HT-29 (cell line): ENCODE results near the gene FXYD5. TPM values are rescaled to one million over a fixed set of nuclear protein-coding genes. Genes with fewer than 3 reads are reported as not detected.

ENCODE experiments used
- DNase-seq: peaks from one replicate; pipeline ENCODE4 v3.0.0-alpha.2; 2015; ENCODE audit warnings: low spot score
- total RNA-seq: library from RNA; depleted of rRNA; stranded (reverse); fragments of >200 nt; shearing (Covaris generic); gene quantifications from 2 replicates; pipeline ENCODE4 v1.2.3, GENCODE V29; 2014; rRNA removed

FXYD5 gene, protein sequence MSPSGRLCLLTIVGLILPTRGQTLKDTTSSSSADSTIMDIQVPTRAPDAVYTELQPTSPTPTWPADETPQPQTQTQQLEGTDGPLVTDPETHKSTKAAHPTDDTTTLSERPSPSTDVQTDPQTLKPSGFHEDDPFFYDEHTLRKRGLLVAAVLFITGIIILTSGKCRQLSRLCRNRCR
- 46.4 and 48.2 TPM in 2 replicates for total RNA-seq

GRCh38 chr19:35154525-35155406, at the start of gene FXYD5:
TSS of gene FXYD5 (plus strand) at chr19:35154735. CDS start at chr19:35155551, 816 bp downstream.
- peak; percentile 47 for DNase-seq

DNA sequence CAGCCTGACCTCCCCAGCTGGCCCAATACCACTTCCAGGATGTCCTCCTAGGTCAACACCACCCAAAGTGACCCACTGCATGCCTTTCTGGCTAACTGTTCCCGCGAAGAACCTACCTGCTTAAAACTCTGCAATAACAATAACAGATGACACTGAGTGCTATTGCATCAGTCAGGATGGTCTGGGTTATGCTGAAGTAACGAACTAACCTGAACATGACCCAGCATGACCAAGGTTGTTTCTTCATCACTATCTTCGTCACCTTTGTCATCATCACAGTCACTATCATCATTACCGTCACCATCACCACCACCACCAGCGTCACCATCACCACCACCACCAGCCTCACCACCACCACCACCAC, 49.5 kb upstream of the FXYD5 start:
- DNase-seq, result no peak

DNA sequence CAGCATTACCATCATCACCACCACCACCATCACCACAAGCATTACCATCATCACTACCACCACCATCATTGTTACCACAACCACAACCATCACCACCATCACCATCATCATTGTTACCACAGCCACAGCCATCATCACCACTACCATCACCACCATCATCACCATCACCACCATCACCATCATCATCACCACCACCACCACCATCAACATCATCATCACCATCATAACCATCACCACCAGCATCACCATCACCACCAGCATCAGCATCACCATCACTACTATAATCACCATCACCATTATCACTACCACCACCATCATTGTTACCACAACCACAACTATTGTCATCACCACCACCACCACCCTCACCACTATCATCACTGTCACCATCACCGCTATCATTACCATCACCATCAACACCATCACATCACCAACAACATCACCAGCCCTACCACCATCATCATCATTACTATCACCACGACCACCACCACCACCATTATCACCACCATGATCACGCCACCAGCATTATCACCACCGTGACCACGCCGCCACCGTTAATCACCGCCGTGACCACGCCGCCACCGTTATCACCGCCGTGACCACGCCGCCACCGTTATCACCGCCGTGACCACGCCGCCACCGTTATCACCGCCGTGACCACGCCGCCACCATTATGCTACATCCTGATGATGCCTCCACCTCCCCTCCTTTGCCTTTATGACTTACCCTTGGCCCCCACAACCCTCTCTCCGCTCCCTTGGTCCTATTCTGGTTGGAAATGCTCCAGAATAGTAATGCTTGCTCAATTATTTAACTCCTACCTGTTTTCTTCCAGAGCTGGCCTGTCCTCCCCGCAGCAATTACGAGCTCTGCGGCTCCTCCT, 48.9 kb upstream of the FXYD5 start:
- no peak for DNase-seq

DNA sequence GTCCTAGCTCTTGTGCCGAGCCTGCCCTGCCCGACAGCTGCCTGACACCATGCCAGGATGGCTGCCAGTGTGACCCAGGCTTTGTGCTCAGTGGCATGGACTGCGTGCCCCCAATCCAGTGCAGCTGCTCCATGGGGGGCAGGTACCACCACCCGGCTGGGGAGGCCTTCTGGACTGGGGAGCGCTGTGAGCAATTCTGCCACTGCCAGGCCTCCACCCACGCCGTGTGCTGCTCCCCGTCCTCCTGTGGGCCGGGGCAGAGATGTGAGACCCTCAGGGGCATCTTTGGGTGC, 48.3 kb upstream of the FXYD5 start:
- no peak for DNase-seq

GRCh38 chr19:35106898-35107541, 47.5 kb upstream of the FXYD5 start:
- no peak for DNase-seq

GRCh38 chr19:35107545-35107944, 47.0 kb upstream of the FXYD5 start:
- DNase-seq, result peak; percentile 41

- DNase-seq, result no peak
Observed at GRCh38 chr19:35108730-35109129, 45.8 kb upstream of the FXYD5 start.

DNA sequence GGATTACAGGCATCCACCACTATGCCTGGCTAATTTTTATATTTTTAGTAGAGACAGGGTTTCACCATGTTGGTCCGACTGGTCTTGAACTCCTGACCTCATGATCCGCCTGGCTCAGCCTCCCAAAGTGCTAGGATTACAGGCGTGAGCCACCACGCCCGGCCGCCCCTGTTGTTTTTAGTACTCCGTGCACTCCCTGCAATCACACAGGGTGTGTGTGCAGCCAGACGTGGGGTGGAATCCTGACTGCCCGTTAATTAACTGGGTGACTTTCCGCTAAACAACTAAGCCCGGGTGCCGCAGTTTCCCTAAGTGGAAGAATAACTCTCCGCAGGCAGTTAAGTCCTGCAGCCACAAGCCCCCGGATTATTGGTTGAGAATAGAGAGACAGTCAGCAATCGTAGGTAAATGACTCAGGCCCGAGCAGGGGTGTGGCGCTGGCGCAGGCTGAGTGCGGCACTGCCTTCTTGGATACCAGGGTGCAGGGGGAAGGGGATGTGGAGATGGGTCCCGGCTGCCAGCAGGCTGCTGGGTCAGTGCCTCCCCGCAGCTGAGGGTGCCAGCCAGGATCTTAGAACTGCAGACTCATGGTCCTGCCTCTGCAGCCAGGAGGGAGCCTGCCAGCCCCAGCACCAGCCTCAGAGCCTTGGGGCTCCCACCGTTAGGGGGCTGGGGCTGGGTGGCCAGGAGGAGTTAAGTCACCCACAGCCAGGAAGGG, 45.0 kb upstream of the FXYD5 start:
- no peak for DNase-seq

DNA sequence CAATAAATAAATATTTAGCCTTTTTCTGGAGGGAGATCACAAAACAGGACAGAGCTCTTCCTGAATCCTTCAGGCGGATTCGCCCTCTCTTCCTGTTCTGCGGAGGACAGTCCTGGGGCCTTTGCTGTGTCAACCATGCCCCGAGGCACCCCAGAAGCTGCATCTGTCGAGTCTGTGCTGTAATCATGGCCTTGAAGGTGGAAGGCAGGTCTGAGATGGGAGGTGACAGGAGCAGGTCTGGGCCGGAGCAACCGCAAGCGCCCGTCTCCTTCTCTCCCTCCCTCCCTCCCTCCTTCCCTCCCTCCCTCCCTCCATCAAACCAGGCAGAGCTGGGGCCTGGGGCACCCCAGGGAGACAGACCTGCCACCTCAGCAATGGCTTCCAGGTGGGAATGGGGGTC, 43.6 kb upstream of the FXYD5 start:
- no peak for DNase-seq

- no peak for DNase-seq
Observed at GRCh38 chr19:35112995-35113688, 41.4 kb upstream of the FXYD5 start.

DNA sequence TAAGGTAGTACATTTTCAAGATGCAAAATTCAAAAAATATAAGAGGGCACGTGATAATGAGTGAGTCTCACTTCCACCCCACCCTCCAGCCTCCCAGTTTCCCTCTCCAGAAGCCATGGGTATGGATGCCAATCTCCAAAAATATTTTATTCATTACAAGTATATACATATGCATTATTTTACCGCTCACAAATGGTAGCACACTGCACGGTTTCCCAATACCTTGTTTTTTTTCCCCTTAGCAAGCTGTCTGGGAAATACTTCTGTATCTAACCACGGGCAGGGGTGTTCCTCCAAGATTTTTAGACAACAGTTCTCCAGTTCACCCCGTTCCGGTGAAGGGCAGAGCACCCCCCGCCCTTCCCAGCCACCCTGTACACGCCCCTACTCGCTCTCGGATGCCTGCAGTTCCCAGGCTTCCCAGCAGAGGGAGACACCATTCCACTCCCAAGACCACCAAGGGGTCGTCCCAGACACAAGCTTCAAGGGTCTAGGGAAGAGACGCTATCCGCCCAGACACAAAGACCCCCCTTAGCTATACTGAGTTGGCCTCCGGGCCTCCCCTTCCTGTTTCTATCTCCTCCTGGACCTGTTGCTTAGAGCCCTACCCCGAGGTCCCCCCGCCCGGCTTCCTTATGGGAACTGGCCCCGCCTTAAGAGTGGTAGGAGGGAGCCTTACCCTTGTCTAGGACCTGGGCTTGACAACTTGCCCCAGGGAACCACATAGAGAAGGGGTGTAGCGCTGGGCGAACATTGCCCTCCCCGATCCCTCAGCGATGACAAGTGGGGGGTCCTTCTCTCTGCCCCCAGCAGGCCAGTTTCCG, 40.0 kb upstream of the FXYD5 start:
- DNase-seq, result peak; percentile 74

DNA sequence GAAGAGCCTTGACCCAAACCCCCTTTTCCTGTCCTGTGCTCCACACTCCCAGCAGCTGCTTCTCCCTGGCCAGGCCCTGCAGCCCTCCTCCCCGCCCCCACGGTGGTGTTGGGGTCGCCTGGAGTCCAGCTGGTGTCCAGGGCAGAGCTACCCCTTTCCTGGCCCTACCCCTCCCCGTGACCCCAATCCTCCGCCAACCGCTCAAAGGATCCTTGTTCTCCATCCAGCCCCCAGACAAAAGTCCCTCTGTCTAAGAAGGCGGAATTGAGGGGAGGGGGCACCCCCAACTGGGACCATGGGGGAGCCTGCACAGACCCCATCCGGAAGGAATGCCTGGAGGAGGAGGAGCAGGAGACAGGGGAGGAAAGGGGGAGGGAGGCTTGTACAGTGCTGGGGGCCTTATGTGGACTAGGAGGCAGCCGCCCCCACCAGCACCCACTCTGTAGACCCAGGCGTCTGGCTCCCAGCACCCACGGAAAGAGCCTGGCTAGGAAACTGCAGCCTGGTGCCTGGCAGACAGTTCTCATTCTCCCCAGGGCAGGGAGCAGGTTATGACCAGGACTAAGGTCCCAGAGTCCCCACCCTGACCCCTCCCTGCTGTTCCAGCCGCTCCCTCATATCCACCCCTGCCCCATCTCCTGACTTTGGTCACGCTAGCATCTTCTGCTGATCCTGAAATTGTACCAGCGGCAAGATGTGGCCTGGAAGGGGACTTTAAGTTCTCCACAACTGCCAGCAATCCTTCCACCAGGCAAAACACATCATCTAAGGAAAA, 39.2 kb upstream of the FXYD5 start, which contains the start of gene FXYD3:
Gene FXYD3 (plus strand): TSS at position 647 of the 775 bp plus-strand sequence. CDS start 3,554 bp downstream, outside the sequence.
- no peak for DNase-seq

DNA sequence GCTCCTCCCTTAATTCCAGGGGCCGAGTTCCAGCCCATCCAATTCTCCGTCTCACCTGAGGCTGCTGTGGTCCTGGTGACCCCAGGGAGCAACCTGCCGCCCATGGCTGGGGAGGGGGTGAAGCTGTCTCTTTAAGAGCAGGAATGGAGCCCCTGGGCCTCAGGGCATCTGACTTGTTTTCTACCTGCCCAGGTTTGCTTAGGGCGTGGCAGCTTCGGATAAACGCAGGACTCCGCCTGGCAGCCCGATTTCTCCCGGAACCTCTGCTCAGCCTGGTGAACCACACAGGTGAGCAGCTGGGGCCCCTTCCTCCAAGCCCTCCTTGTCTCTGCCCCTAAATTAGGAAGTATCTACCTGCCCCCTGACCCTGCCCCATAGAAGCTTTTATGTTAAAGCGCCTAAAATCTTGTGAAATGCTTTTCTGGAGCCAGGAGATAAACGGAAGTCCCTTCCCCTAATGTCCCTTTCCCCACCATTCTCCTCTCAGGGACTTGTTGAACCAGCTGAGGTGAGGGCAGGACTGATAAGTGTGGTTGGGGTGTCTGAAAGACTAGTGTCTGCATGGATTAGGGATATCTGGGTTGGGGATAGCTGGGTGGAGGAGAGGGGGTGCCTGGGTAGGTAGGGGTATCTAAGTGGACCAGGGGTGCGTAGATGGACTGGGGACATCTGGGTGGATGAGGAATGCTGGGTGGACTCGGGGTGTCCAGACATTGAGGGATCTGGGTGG, 38.3 kb upstream of the FXYD5 start:
- peak; percentile 41 for DNase-seq

DNA sequence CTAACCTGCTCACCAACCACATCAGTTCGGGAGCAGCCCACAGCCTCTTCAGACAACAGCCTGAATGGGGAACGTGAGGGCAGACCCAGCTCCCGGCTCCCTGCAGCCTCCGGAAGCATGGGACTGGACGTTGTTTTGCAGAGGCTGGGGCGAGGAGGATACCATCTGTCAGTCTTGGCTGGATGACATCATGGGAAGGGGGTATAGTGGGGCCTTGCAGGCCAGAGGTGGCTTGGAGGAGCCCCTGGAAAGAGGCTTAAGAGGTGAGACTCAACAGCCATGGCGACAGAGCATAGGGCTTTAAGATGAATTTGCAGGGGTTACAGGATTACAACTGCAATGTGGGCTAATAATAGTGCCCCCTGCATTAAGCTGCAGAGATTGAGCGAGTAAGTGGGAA, 37.4 kb upstream of the FXYD5 start:
- DNase-seq, result no peak

- no peak for DNase-seq
Observed at GRCh38 chr19:35117799-35118198, 36.7 kb upstream of the FXYD5 start.

DNA sequence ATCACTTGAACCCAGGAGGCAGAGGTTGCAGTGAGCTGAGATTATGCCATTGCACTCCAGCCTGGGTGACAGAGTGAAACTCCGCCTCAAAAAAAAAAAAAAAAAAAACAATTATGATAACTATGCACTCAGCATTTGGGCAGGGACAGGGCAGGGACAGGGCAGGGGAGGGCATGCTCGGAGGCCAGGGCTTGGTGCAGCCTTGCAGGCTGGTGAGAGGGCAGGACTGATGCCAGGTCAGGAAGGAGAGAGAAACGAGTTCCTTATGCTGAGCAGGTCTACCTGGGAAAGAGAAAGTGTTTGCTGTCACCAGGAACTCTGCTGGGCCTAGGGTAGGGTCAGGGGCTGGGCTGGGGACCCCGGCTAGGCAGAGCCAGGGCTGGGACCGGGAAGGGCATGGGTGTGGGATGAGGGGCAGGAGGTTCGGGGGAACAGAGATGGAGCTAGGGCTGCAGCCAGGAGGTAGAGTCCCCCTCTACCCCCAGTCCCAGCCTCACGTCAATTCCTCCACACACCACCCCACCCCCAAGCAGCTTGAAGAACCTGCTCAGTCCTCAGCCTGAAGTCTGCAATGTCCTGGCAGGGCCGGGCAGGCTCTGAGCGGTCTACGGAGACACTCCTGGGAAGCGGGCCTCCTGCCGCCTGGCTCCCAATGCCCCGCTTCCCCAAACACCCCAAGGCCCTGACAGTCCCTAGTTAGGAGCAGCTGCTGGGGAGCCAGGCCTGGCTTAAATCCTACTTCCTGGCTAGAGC, 36.1 kb upstream of the FXYD5 start:
- DNase-seq, result no peak

- DNase-seq, result no peak
Observed at GRCh38 chr19:35119091-35119490, 35.4 kb upstream of the FXYD5 start.
